HTR-8/SVneo (cell line): ENCODE data around the gene CRELD2.
A peak's percentile ranks its signal among the peaks of the same experiment; 100 is the strongest.

Source experiments
- DNase-seq: peaks from one replicate; pipeline ENCODE4 v3.0.0; 2011; ENCODE audit warnings: low spot score, mixed read lengths; ENCODE audit not compliant: insufficient read length
- FAIRE-seq: peaks from 2 replicates; lab custom pipeline; 2011; peaks lifted over from hg19 to GRCh38; lab: Jason Lieb, UNC

CRELD2 gene

DNA sequence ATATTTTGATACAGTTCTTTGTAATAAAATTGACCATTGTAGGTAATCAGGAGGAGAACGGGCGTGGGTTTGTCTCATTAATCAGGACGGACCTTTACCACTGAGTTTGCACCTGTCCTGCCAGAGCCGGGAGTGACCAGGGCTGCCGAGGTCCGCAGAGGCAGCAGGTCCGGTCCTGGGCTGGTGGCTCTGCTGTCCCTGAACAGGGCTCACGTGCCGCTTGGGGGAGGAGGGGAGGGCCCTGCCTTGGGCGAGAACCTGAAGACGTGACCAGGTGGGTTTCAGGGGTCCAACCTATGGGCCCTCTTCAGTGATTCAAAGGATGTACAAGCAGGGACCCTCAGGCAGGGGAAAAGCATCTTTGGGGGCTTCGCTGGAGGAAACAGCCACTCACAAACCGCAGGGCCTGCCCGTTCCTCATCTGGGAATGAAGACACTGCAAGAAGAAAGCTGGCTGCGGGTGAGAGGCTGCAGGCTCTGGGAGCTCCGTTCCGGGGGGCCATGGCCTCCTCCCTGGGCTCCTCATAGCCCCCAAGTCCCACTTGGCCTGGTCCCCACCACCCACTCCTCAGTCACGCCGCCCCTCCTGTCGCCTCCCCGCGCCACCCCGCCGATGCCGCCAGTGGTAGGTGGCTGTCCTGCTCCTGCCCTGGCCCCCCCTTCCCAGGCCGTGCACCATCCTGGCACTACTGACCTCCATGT lies 9.2 kb downstream of the CRELD2 start:
- FAIRE-seq: no peak
- DNase-seq: no peak

- DNase-seq: no peak
- FAIRE-seq: no peak
These were observed 9.7 kb downstream of the CRELD2 start for GRCh38 chr22:49928185-49928495.

DNA sequence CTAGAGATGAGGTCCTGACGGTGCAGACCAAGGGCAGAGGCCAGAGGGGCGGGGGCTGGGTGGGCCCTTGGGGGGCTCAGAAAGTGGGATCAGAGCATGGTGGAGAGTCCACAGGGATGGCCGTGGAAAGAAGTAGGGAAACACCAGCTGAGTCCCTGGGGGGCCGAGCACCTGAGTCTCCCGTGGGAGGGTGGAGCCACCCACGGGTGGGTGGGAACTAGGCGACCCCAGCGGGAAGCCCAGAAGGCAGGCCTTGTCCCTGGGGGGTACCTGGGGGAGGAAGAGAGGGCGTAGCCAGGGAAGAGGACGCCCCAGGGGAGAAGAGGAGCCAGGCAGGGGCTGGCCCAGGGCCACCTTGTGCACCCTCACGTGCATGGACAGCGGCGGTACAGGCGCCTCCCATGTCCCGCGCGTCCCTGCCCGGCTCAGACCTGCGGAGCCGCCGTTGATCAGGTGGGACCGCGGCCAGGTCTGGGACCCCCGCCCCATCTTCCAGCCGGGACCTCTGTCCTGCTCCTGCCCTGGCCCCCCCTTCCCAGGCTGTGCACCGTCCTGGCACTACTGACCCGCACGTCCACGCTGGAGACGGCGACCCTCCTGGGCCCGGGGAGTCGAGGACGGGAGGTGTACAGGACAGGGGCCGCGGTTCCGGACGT lies 10.2 kb downstream of the CRELD2 start:
- DNase-seq: no peak

GRCh38 chr22:49929211-49929979 lies 11.0 kb downstream of the CRELD2 start:
- DNase-seq (peak; percentile 64), FAIRE-seq (peak; percentile 63)

More for the DNA sequence above, 10.2 kb downstream of the CRELD2 start:
- FAIRE-seq: no peak

GRCh38 chr22:49929994-49930575 lies 11.7 kb downstream of the CRELD2 start:
- FAIRE-seq (peak; percentile 33), DNase-seq (no peak)

- DNase-seq: peak; percentile 87
- peak; percentile 91 for FAIRE-seq
These were observed 12.4 kb downstream of the CRELD2 start for GRCh38 chr22:49930596-49931412.

DNA sequence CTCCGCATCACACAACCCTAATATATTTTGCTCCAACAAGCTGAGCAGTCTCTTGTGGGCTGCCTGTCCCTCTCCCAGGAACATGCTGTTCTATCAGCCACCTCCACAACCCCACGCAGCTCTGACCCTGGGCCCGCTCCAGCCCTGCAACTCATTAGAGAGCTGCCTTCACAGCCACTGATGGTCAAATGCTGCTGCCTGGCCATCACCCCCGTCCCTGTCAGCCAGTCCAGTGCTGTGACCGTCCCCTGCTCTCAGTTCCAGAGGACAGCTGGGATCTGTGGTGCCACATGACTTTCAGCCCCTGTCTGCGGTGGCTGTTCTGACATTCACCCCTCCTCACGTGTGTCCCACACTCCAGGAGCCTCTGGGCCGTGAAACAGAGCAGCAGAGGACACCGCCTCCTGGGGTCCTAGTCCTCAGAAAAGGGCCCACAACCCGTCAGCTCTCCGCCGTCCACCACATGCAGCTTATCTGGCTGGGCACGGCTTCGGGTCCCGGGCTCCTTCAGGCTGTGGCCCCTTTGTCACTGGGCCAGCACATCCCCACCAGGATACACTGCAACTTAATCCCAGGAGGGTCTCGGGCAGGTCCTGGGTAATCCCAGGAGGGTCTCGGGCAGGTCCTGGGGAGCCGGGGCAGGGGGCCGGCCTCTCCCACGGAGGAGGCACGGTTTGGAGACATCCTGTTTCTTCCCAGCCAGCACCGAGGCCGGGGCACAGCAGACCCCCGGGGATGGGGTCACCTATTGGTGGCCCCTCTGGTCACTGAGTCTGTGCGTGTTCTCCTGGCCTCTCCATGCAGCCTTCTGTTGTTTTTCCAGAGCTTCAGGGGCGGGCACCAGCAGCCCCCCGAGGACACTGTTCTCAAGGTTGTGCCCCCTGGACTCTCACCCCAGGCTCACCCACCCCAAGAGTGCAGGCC lies 15.1 kb downstream of the CRELD2 start:
- DNase-seq (no peak), FAIRE-seq (no peak)

DNA sequence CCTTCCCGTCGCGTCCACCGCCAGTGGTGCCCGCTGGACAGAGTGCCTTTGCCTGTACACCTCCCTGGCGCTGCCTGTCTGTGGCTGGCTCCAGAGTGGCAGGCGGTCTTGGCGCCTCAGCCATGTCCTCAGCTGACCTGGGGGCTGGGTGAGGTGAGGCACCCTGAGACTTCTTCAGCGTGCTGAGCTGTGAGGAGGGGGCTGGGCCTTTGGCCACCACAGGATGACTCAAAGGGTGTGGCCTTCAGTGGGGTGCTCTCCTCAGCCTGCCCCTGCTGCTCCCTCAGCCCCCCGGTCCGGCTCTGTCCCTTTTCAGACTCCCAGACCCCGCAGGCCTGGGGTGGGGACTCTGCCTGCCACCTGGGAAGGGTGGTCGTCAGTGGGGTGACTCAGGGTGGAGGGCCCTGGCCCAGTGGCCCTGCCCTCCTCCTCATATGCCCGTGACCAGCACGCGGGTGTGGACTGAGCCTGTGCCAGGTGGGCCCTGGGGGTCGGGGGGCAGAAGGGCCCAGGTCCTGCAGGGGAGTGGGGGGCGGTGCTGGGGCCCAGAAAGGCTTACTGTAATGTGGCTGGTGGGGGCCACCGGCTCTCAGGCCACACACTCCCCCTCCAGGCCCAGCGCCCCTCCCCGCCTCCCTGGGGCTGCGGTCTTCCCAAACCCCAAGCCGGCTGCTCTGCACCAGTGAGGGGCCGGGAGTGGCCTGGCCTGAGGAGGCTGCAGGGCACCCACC lies 15.9 kb downstream of the CRELD2 start:
- DNase-seq (no peak), FAIRE-seq (no peak)

GRCh38 chr22:49934891-49935557 lies 16.6 kb downstream of the CRELD2 start:
- no peak for FAIRE-seq
- DNase-seq: peak; percentile 53

DNA sequence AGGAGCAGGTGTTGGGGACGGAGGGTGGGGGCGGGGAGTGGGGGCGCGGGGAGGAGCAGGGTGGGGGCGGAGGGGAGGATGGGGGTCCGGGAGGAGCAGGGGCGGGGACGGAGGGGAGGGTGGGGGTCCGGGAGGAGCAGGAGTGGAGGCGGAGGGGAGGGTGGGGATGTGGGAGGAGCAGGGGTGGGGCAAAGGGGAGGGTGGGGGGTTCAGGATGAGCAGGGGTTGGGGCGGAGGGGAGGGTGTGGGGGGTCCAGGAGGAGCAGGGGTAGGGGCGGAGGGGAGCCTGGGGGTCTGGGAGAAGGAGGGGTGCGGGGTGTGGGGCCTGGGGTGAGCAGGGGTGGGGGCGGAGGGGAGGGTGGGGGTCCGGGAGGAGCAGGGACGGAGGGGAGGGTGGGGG lies 17.1 kb downstream of the CRELD2 start:
- no peak for FAIRE-seq
- DNase-seq: no peak

- peak; percentile 81 for DNase-seq
- FAIRE-seq: peak; percentile 86
These were observed 17.9 kb downstream of the CRELD2 start for GRCh38 chr22:49936018-49936972.

DNA sequence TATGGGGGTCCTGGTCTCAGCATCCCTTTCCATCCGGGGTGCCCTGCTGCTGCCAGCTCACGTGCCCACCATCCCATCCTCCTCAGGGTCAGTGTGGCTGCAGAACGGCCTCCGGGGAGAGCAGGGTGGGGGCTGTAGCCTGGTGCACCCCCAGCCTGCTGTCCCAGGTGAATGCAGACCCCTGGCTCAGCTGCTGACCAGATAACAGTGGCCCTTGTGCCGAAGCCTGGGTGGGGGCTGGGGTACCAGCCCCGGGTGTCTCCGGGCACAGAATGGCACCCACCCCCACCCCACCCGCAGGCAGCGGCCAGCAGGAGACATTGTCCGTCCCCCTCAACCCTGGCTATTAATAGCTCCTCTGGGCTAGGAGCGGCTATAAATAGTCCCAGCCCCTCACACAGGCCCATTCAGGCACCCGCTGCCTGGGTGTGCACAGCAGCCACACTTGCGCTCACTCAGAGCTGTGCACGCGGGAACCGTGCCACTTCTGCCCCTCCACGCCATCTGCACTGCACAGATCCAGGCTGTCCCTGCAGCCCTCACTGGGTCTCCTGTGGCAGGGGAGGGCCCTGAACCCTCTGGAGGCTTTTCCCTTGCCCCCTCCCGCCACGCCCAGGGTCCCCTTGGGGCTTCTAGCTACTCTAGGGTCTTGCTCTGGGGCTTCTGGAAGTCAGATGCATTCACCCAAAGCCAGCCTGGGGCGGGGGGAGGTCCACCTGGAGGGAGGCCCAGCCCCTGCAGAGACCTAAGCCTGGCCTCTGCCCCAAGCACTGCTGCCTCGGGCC lies 18.7 kb downstream of the CRELD2 start:
- no peak for DNase-seq
- FAIRE-seq: no peak

- FAIRE-seq (no peak), DNase-seq (no peak)
These were observed 19.5 kb downstream of the CRELD2 start for GRCh38 chr22:49937758-49938564.

DNA sequence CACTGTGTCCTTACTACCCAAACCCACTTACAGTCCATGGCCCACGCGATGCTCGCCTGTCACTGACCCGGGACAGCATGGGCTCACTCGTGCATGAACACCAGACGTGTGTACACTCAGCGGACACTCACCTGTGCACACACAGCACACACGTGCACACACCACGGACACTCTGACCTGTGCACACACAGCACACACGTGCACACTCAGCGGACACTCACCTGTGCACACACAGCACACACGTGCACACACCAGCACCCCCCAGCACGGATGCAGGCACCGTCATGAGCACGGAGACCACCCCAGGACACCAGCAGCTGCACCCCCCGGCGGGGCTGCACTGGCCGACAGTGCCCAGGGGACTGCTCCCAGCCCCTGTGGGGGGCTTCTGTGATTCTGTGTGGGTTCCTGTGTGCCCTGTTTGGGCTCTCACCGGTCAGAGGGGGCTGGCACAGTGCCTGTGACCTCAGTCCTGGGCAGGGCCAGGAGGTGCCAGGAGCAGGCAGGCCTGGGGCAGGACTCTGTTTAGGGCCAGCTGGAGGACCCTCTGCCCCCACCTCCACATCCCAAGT lies 20.2 kb downstream of the CRELD2 start:
- DNase-seq: no peak
- FAIRE-seq: peak; percentile 66
